Mucosa of descending colon (tissue), 3 donors: Measurements from ENCODE around the gene PLEKHG5. TPM values are rescaled to one million over a fixed set of nuclear protein-coding genes. Genes with fewer than 3 reads are reported as not detected.
A peak's percentile ranks its signal among the peaks of the same experiment; 100 is the strongest.

Source experiments
- ATAC-seq: fragments of 200-7000 bp; cut with Tn5 transposase; one replicate; pipeline ENCODE4 v1.9.1; 2020; ENCODE audit warnings: mild to moderate bottlenecking, moderate library complexity
- DNase-seq, 3 donors: peaks; one replicate each; pipeline ENCODE4 v3.0.0-alpha.2; 2020
- H3K36me3 ChIP-seq: fragments of 200-600 bp; one replicate; pipeline ENCODE4 v1.8.0; 2021; ENCODE audit warnings: low read depth, mild to moderate bottlenecking
- H3K4me1 ChIP-seq: fragments of 200-600 bp; one replicate; pipeline ENCODE4 v1.8.0; 2021; ENCODE audit warnings: low read depth, mild to moderate bottlenecking
- H3K4me3 ChIP-seq: fragments of 200-600 bp; one replicate; pipeline ENCODE4 v1.8.0; 2021; ENCODE audit warnings: mild to moderate bottlenecking
- H3K9me3 ChIP-seq: fragments of 200-600 bp; one replicate; pipeline ENCODE4 v1.8.0; 2021; ENCODE audit warnings: mild to moderate bottlenecking
- CTCF ChIP-seq: fragments of 200-600 bp; IDR thresholded peaks from one replicate; pipeline ENCODE4 v1.8.0; 2022; ENCODE audit warnings: antibody characterized with exemption, mild to moderate bottlenecking
- intact Hi-C, 2 donors: fragments of 100-400 bp; cut with DNase I in 1 of 2; cut with micrococcal nuclease in 1 of 2; formaldehyde crosslinking; loops; one replicate each; pipeline versions ENCODE4 v1.11.0 to v1.11.1; 2022; cut with DNase I, micrococcal nuclease
- total RNA-seq, 3 donors: library from RNA; stranded (reverse); fragmentation: NEBNext Ultra II Directional in 2 of 3; extraction: Animal tissue kit (Norgen Biotek cat#: 25700) in 2 of 3; gene quantifications; one replicate each; pipeline versions ENCODE4 v1.2.1 to v1.2.4, GENCODE V29; 2021 to 2023
- donor health status: DM: no; HTN: no; CAD: no; lungs with moderate emphysema.
- donor health status: DM: no; HTN: no; CAD: no.
- donor health status: DM: no; HTN: yes; CAD: no.

The PLEKHG5 gene
- total RNA-seq, 3 donors from 2014 or later = 20.1 to 32.9 (median 20.2) TPM

GRCh38 chr1:6486433-6487011 lies 4.9 kb downstream of the PLEKHG5 start:
- H3K4me1 ChIP-seq = peaks cover 43% of the 10 kb centered on the region
- peak; percentile 61 for ATAC-seq
- peak; percentile 87 to 96 (median 93) for DNase-seq
- no peaks in the 10 kb centered on the region for H3K9me3 ChIP-seq
- TF ChIP-seq CTCF = peak; percentile 67
- H3K36me3 ChIP-seq = no peaks in the 10 kb centered on the region
- no peak overlapping the region for H3K4me3 ChIP-seq
- intact Hi-C loops = no loop called here

- TF ChIP-seq CTCF = no peak
- intact Hi-C loops = no loop called here
- H3K4me1 ChIP-seq = peaks cover 39% of the 10 kb centered on the region
- peak; percentile 0 for ATAC-seq
- peak in 1 of 3 donors; percentile 29 for DNase-seq
- H3K36me3 ChIP-seq = no peaks in the 10 kb centered on the region
- H3K4me3 ChIP-seq = no peak overlapping the region
- no peaks in the 10 kb centered on the region for H3K9me3 ChIP-seq
Observed at GRCh38 chr1:6485168-6486101, 6.0 kb downstream of the PLEKHG5 start.

- Histone ChIP-seq H3K4me3 (no peak overlapping the region), H3K36me3 (no peaks in the 10 kb centered on the region), H3K9me3 (no peaks in the 10 kb centered on the region), H3K4me1 (peaks cover 36% of the 10 kb centered on the region)
- no peak for TF ChIP-seq CTCF
- DNase-seq (peak in 1 of 3 donors; percentile 16), ATAC-seq (peak; percentile 2)
- intact Hi-C loops = no loop called here
Observed at GRCh38 chr1:6484826-6485167, 6.7 kb downstream of the PLEKHG5 start.

- no peaks in the 10 kb centered on the region for H3K36me3 ChIP-seq
- intact Hi-C loops = no loop called here
- peaks cover 25% of the 10 kb centered on the region for H3K4me1 ChIP-seq
- H3K9me3 ChIP-seq = no peaks in the 10 kb centered on the region
- DNase-seq (peak in 1 of 3 donors; percentile 8), ATAC-seq (no peak)
- no peak overlapping the region for H3K4me3 ChIP-seq
- TF ChIP-seq CTCF = no peak
Observed at GRCh38 chr1:6483761-6484117, 7.7 kb downstream of the PLEKHG5 start.

GRCh38 chr1:6483017-6483760 lies 8.3 kb downstream of the PLEKHG5 start:
- H3K4me1 ChIP-seq = peaks cover 24% of the 10 kb centered on the region

More at GRCh38 chr1:6483017-6483760, 8.3 kb downstream of the PLEKHG5 start:
- DNase-seq (peak; percentile 81 to 86 (median 83)), ATAC-seq (peak; percentile 81)
- intact Hi-C loops = no loop called here
- Histone ChIP-seq H3K9me3 (no peaks in the 10 kb centered on the region), H3K4me3 (no peak overlapping the region), H3K36me3 (no peaks in the 10 kb centered on the region)
- no peak for TF ChIP-seq CTCF
